Gastrocnemius medialis (tissue), 4 donors: Measurements from ENCODE around the gene DTNA. TPM values are rescaled to one million over a fixed set of nuclear protein-coding genes. Genes with fewer than 3 reads are reported as not detected.

ENCODE experiments used
- ATAC-seq, 2 donors: fragments of 150-250 bp; one replicate each; pipeline ENCODE4 v1.9.1; 2016
- DNase-seq, 2 donors: peaks; one replicate each; pipeline ENCODE4 v3.0.0-alpha.2; 2019
- H3K27ac ChIP-seq, 4 donors: fragments of 200-600 bp; sonication (generic); 1 replicate in 1 of 4; 2 replicates in 3 of 4; pipeline ENCODE4 v1.5.1; 2016 to 2018; ENCODE audit warnings: mild to moderate bottlenecking in 2 of 4, moderate library complexity in 1 of 4
- H3K27me3 ChIP-seq, 3 donors: fragments of 200-600 bp; sonication (generic) in 2 of 3; 1 replicate in 1 of 3; 2 replicates in 2 of 3; pipeline versions ENCODE4 v1.5.1 to v1.6.0; 2016 to 2019; ENCODE audit warnings: mild to moderate bottlenecking in 1 of 3, moderate library complexity in 1 of 3
- H3K36me3 ChIP-seq, 2 donors: fragments of 200-600 bp; sonication (generic) in 1 of 2; one replicate each; pipeline ENCODE4 v1.5.1; 2017 to 2018
- H3K4me1 ChIP-seq, 2 donors: fragments of 200-600 bp; sonication (generic) in 1 of 2; one replicate each; pipeline ENCODE4 v1.5.1; 2016 to 2017; ENCODE audit warnings: mild to moderate bottlenecking in 2 of 2
- H3K4me3 ChIP-seq, 4 donors: fragments of 200-600 bp; sonication (generic) in 3 of 4; 1 replicate in 1 of 4; 2 replicates in 3 of 4; pipeline ENCODE4 v1.5.1; 2016 to 2019; ENCODE audit warnings: mild to moderate bottlenecking in 2 of 4
- H3K9me3 ChIP-seq, 3 donors: fragments of 200-600 bp; sonication (generic) in 2 of 3; 1 replicate in 1 of 3; 2 replicates in 2 of 3; pipeline ENCODE4 v1.5.1; 2016 to 2019
- POLR2A ChIP-seq, 2 donors: fragments of 450-650 bp; IDR thresholded peaks; one replicate each; pipeline ENCODE4 v1.6.1; 2017; ENCODE audit warnings: antibody characterized with exemption in 2 of 2, mild to moderate bottlenecking in 2 of 2, moderate library complexity in 2 of 2
- in situ Hi-C, 4 donors: fragments of 200-750 bp; cut with MboI; loops; one replicate each; pipeline versions ENCODE4 v1.15.0 to v1.8.0; 2017; ENCODE audit warnings: low sequenced_read_pairs in 4 of 4
- intact Hi-C: fragments of 100-400 bp; cut with DNase I; formaldehyde crosslinking; loops from one replicate; pipeline ENCODE4 v1.15.1; 2023; ENCODE audit warnings: low total_unique reads
- total RNA-seq, 4 donors: library from RNA; depleted of rRNA; stranded (reverse); fragments of >200 nt; gene quantifications; one replicate each; pipeline versions ENCODE4 v1.1.0 to v1.2.3, GENCODE V29; 2016
- TF ChIP-seq, protein P1 (sequence below), 5 experiments: fragments of 450-650 bp in 3 of 5; fragments of 200-600 bp in 2 of 5; sonication (generic) in 2 of 5; IDR thresholded peaks in 4 of 5; conservative IDR thresholded peaks in 1 of 5; 1 replicate in 4 of 5; 2 replicates in 1 of 5; pipeline ENCODE4 v1.5.1; 2016 to 2019; ENCODE audit warnings: antibody characterized with exemption in 5 of 5, mild to moderate bottlenecking in 3 of 5, moderate library complexity in 3 of 5

DTNA gene
- total RNA-seq, 4 donors from 2014 or later, result 38.6 to 63.9 (median 56.1) TPM

DNA sequence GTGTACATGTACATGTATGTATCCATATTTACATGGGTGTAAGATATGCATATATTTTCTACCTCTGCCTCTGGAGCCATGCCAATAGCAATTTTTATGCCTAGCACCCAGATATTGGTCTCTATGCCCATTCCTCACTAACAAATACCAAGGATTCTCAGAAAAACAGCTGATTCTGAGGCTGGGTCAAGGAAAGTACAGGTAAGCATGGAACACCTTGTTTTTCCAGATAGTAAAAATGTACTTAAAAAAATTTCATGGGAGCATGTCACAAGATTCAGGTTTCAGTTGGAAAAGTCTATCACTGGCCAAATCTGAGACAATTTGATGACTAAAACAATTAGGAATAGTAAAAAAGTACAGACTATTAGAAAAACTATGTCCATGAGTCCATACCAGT lies 216.6 kb downstream of the DTNA start:
- ATAC-seq (no peak), DNase-seq (no peak)
- in situ Hi-C loops, result no loop called here
- H3K4me3 ChIP-seq, result no peak overlapping the region
- H3K4me1 ChIP-seq, result peaks cover 4 to 25% of the 10 kb centered on the region in 2 donors
- no peaks in the 10 kb centered on the region for H3K27me3 ChIP-seq
- intact Hi-C loops, result no loop called here
- TF ChIP-seq, protein P1, sequence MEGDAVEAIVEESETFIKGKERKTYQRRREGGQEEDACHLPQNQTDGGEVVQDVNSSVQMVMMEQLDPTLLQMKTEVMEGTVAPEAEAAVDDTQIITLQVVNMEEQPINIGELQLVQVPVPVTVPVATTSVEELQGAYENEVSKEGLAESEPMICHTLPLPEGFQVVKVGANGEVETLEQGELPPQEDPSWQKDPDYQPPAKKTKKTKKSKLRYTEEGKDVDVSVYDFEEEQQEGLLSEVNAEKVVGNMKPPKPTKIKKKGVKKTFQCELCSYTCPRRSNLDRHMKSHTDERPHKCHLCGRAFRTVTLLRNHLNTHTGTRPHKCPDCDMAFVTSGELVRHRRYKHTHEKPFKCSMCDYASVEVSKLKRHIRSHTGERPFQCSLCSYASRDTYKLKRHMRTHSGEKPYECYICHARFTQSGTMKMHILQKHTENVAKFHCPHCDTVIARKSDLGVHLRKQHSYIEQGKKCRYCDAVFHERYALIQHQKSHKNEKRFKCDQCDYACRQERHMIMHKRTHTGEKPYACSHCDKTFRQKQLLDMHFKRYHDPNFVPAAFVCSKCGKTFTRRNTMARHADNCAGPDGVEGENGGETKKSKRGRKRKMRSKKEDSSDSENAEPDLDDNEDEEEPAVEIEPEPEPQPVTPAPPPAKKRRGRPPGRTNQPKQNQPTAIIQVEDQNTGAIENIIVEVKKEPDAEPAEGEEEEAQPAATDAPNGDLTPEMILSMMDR (IDR thresholded peaks at IDR 0.05 in 4 of 5, conservative IDR thresholded peaks at IDR 0.05 in 1 of 5), result no peak
- no peak for TF ChIP-seq POLR2A (IDR thresholded peaks at IDR 0.05)
- no peaks in the 10 kb centered on the region for H3K36me3 ChIP-seq
- peak overlapping the region in 1 of 4 donors; percentile 35 for H3K27ac ChIP-seq
- no peaks in the 10 kb centered on the region for H3K9me3 ChIP-seq

- peaks cover 4 to 25% of the 10 kb centered on the region in 2 donors for H3K4me1 ChIP-seq
- no peaks in the 10 kb centered on the region for H3K27me3 ChIP-seq
- no peaks in the 10 kb centered on the region for H3K36me3 ChIP-seq
- H3K4me3 ChIP-seq, result no peak overlapping the region
- DNase-seq (no peak), ATAC-seq (no peak)
- in situ Hi-C loops (no loop called here), intact Hi-C loops (no loop called here)
- H3K27ac ChIP-seq, result peak overlapping the region in 3 of 4 donors; percentile 24 to 48 (median 41)
- H3K9me3 ChIP-seq, result no peaks in the 10 kb centered on the region
- TF ChIP-seq POLR2A (IDR thresholded peaks at IDR 0.05), result no peak
- TF ChIP-seq, protein P1 (IDR thresholded peaks at IDR 0.05 in 4 of 5, conservative IDR thresholded peaks at IDR 0.05 in 1 of 5), result no peak
These were observed 218.1 kb downstream of the DTNA start for GRCh38 chr18:34928088-34928753.

GRCh38 chr18:34928754-34929335 lies 218.7 kb downstream of the DTNA start:
- TF ChIP-seq, protein P1 (IDR thresholded peaks at IDR 0.05 in 4 of 5, conservative IDR thresholded peaks at IDR 0.05 in 1 of 5), result no peak
- TF ChIP-seq POLR2A (IDR thresholded peaks at IDR 0.05), result no peak
- Histone ChIP-seq H3K36me3 (no peaks in the 10 kb centered on the region), H3K27me3 (no peaks in the 10 kb centered on the region), H3K27ac (peak overlapping the region; percentile 8 to 48 (median 32)), H3K9me3 (no peaks in the 10 kb centered on the region), H3K4me3 (no peak overlapping the region), H3K4me1 (peaks cover 4 to 25% of the 10 kb centered on the region in 2 donors)
- ATAC-seq, result no peak
- intact Hi-C loops, result no loop called here
- in situ Hi-C loops, result no loop called here
- no peak for DNase-seq

DNA sequence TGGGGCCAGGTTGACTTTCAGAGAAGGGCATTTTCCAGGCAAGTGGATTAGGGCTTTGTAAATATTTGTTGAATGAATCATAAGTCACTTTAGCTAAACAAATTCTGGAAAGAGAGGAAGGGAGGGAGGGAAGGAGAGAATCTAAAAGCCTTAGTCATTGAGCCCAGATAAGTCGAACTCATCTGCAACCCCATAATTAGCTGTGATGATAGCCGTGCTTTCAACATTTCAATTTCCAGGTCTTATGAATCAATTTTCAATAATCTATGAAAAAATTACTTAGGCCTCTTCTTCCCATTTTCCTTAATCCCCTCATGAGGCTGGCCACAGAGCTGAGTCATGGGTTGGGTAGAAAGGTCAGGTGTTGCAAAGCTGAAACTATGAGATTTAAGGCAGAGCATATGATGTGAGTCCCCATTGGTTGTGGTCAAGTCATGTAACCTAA lies 219.3 kb downstream of the DTNA start:
- TF ChIP-seq POLR2A (IDR thresholded peaks at IDR 0.05), result no peak
- TF ChIP-seq, protein P1 (IDR thresholded peaks at IDR 0.05 in 4 of 5, conservative IDR thresholded peaks at IDR 0.05 in 1 of 5), result no peak
- intact Hi-C loops, result no loop called here
- H3K4me3 ChIP-seq, result no peak overlapping the region
- no peaks in the 10 kb centered on the region for H3K9me3 ChIP-seq
- peak overlapping the region; percentile 8 to 48 (median 32) for H3K27ac ChIP-seq
- peak in 1 of 2 donors; percentile 25 for ATAC-seq
- DNase-seq, result no peak
- no peaks in the 10 kb centered on the region for H3K27me3 ChIP-seq
- H3K4me1 ChIP-seq, result peaks cover 4 to 25% of the 10 kb centered on the region in 2 donors
- in situ Hi-C loops, result no loop called here
- H3K36me3 ChIP-seq, result no peaks in the 10 kb centered on the region
